ENCODE results near the gene ARF3. TPM values are rescaled to one million over a fixed set of nuclear protein-coding genes. Genes with fewer than 3 reads are reported as not detected.
A peak's percentile ranks its signal among the peaks of the same experiment; 100 is the strongest.

Gene ARF3
- 118 and 141 TPM in 2 replicates for total RNA-seq (2014; rRNA removed; shearing (Covaris generic))

- DNase-seq (ENCODE audit: low spot score), result peak; percentile 92
- in situ Hi-C loops (cut with HindIII; ENCODE audit: low sequenced_read_pairs), result no loop called here
These were observed at the start of gene ARF3 for GRCh38 chr12:48957141-48958048. Gene ARF3 (minus strand): TSS chr12:48957487. CDS start chr12:48941095, 16,392 bp downstream.

GRCh38 chr12:49000346-49000745 is 43.1 kb upstream of the ARF3 start:
- in situ Hi-C loops (cut with HindIII; ENCODE audit: low sequenced_read_pairs), result no loop called here
- DNase-seq (ENCODE audit: low spot score), result no peak

- in situ Hi-C loops (cut with HindIII; ENCODE audit: low sequenced_read_pairs), result no loop called here
- DNase-seq (ENCODE audit: low spot score), result no peak
These were observed 42.3 kb upstream of the ARF3 start, which contains the start of gene DDN for GRCh38 chr12:48999371-49000131. Gene DDN (minus strand): TSS chr12:48999375. CDS start chr12:48999287, 88 bp downstream.

GRCh38 chr12:48998497-48999353 is 41.4 kb upstream of the ARF3 start:
- in situ Hi-C loops (cut with HindIII; ENCODE audit: low sequenced_read_pairs), result no loop called here
- DNase-seq (ENCODE audit: low spot score), result no peak

GRCh38 chr12:48997719-48998496 is 40.6 kb upstream of the ARF3 start:
- in situ Hi-C loops (cut with HindIII; ENCODE audit: low sequenced_read_pairs), result no loop called here
- DNase-seq (ENCODE audit: low spot score), result no peak

- DNase-seq (ENCODE audit: low spot score), result peak; percentile 79
- in situ Hi-C loops (cut with HindIII; ENCODE audit: low sequenced_read_pairs), result no loop called here
These were observed 39.8 kb upstream of the ARF3 start for GRCh38 chr12:48996794-48997718.

GRCh38 chr12:48995086-48995879 is 38.0 kb upstream of the ARF3 start:
- in situ Hi-C loops (cut with HindIII; ENCODE audit: low sequenced_read_pairs), result no loop called here
- peak; percentile 85 for DNase-seq (ENCODE audit: low spot score)

- in situ Hi-C loops (cut with HindIII; ENCODE audit: low sequenced_read_pairs), result no loop called here
- DNase-seq (ENCODE audit: low spot score), result no peak
These were observed 37.2 kb upstream of the ARF3 start for GRCh38 chr12:48994224-48995085.

GRCh38 chr12:48993787-48994186 is 36.5 kb upstream of the ARF3 start:
- in situ Hi-C loops (cut with HindIII; ENCODE audit: low sequenced_read_pairs), result no loop called here
- DNase-seq (ENCODE audit: low spot score), result no peak

GRCh38 chr12:48991247-48992050 is 34.2 kb upstream of the ARF3 start:
- in situ Hi-C loops (cut with HindIII; ENCODE audit: low sequenced_read_pairs), result no loop called here
- DNase-seq (ENCODE audit: low spot score), result no peak

GRCh38 chr12:48990552-48990951 is 33.3 kb upstream of the ARF3 start:
- in situ Hi-C loops (cut with HindIII; ENCODE audit: low sequenced_read_pairs), result no loop called here
- DNase-seq (ENCODE audit: low spot score), result no peak

GRCh38 chr12:48988030-48988649 is 30.9 kb upstream of the ARF3 start:
- in situ Hi-C loops (cut with HindIII; ENCODE audit: low sequenced_read_pairs), result no loop called here
- no peak for DNase-seq (ENCODE audit: low spot score)

- no peak for DNase-seq (ENCODE audit: low spot score)
- in situ Hi-C loops (cut with HindIII; ENCODE audit: low sequenced_read_pairs), result no loop called here
These were observed 29.5 kb upstream of the ARF3 start for GRCh38 chr12:48986720-48987291.

GRCh38 chr12:48985901-48986300 is 28.6 kb upstream of the ARF3 start:
- DNase-seq (ENCODE audit: low spot score), result no peak
- in situ Hi-C loops (cut with HindIII; ENCODE audit: low sequenced_read_pairs), result no loop called here
